ENCODE results near the gene ACSS3.
A peak's percentile ranks its signal among the peaks of the same experiment; 100 is the strongest.
"Not testable (repeated sequence)": the region's sequence is repeated elsewhere in the genome, so short reads cannot be mapped to it uniquely, and the experiment has no call there.

The ACSS3 gene

GRCh38 chr12:81174664-81175063 is 96.8 kb downstream of the ACSS3 start:
- DNase-seq (ENCODE audit: low read depth in 2 of 2): no peak
- H3K4me3 ChIP-seq (replicated peaks in 1 of 2; ENCODE audit: low read depth in 2 of 2, low read length in 2 of 2): no peak overlapping the region
- no peak for TF ChIP-seq CTCF (IDR thresholded peaks at IDR 0.05; ENCODE audit: low read depth, low read length)

GRCh38 chr12:81176796-81177195 is 98.9 kb downstream of the ACSS3 start:
- no peak for TF ChIP-seq CTCF (IDR thresholded peaks at IDR 0.05; ENCODE audit: low read depth, low read length)
- no peak overlapping the region for H3K4me3 ChIP-seq (replicated peaks in 1 of 2; ENCODE audit: low read depth in 2 of 2, low read length in 2 of 2)
- peak in 1 of 2 donors; percentile 21 for DNase-seq (ENCODE audit: low read depth in 2 of 2)

GRCh38 chr12:81181691-81182090 is 103.8 kb downstream of the ACSS3 start:
- TF ChIP-seq CTCF (IDR thresholded peaks at IDR 0.05; ENCODE audit: low read depth, low read length): no peak
- peak in 1 of 2 donors; percentile 22 for DNase-seq (ENCODE audit: low read depth in 2 of 2)
- H3K4me3 ChIP-seq (replicated peaks in 1 of 2; ENCODE audit: low read depth in 2 of 2, low read length in 2 of 2): no peak overlapping the region

GRCh38 chr12:81187686-81188085 is 109.8 kb downstream of the ACSS3 start:
- TF ChIP-seq CTCF (IDR thresholded peaks at IDR 0.05; ENCODE audit: low read depth, low read length): no peak
- DNase-seq (ENCODE audit: low read depth in 2 of 2): no peak
- H3K4me3 ChIP-seq (replicated peaks in 1 of 2; ENCODE audit: low read depth in 2 of 2, low read length in 2 of 2): no peak overlapping the region

GRCh38 chr12:81196595-81196994 is 118.7 kb downstream of the ACSS3 start:
- no peak for DNase-seq (ENCODE audit: low read depth in 2 of 2)
- H3K4me3 ChIP-seq (replicated peaks in 1 of 2; ENCODE audit: low read depth in 2 of 2, low read length in 2 of 2): no peak overlapping the region
- TF ChIP-seq CTCF (IDR thresholded peaks at IDR 0.05; ENCODE audit: low read depth, low read length): no peak

GRCh38 chr12:81200561-81200960 is 122.7 kb downstream of the ACSS3 start:
- not testable (repeated sequence) for H3K4me3 ChIP-seq (replicated peaks in 1 of 2; ENCODE audit: low read depth in 2 of 2, low read length in 2 of 2); DNase-seq (ENCODE audit: low read depth in 2 of 2)

- DNase-seq (ENCODE audit: low read depth in 2 of 2): no peak
- TF ChIP-seq CTCF (IDR thresholded peaks at IDR 0.05; ENCODE audit: low read depth, low read length): no peak
These were observed 125.9 kb downstream of the ACSS3 start for GRCh38 chr12:81203671-81204204.

More at GRCh38 chr12:81203671-81204204, 125.9 kb downstream of the ACSS3 start:
- H3K4me3 ChIP-seq (replicated peaks in 1 of 2; ENCODE audit: low read depth in 2 of 2, low read length in 2 of 2): no peak overlapping the region
